ENCODE measurements around the gene GP1BB. TPM values are rescaled to one million over a fixed set of nuclear protein-coding genes. Genes with fewer than 3 reads are reported as not detected.

GP1BB gene
- total and polyA plus RNA-seq, 2 donors (not counting 3 experiments of a cell fraction or from before 2014, with no cell fraction given): 1.7 to 6.2 TPM

GRCh38 chr22:19707347-19708290, 15.7 kb upstream of the GP1BB start:
- TF ChIP-seq JUN (IDR thresholded peaks at IDR 0.05; ENCODE audit: borderline replicate concordance, insufficient read depth, insufficient read length, low read depth) (no peak), EZH2 (IDR thresholded peaks at IDR 0.05; ENCODE audit: borderline replicate concordance, low read depth, low read length, severe bottlenecking) (no peak), GATA2 (IDR thresholded peaks at IDR 0.05; ENCODE audit: insufficient read depth, insufficient read length, low read depth, low read length) (no peak), POLR2AphosphoS5 (IDR thresholded peaks at IDR 0.05; ENCODE audit: insufficient read depth, low read depth, low read length) (no peak), FOS (IDR thresholded peaks at IDR 0.05; ENCODE audit: borderline replicate concordance, insufficient read depth, low read length) (no peak), MAX (IDR thresholded peaks at IDR 0.05; ENCODE audit: insufficient read depth, insufficient read length) (no peak), MYC (IDR thresholded peaks at IDR 0.05; ENCODE audit: low read depth, low read length) (no peak), CTCF (IDR thresholded peaks at IDR 0.05; ENCODE audit: extremely low read depth in 1 of 2, insufficient read depth in 1 of 2, low read depth in 1 of 2, low read length in 2 of 2) (no peak), POLR2A (IDR thresholded peaks at IDR 0.05; ENCODE audit: low read depth, low read length) (no peak)
- intact Hi-C loops (cut with micrococcal nuclease): no loop called here
- peaks cover 0 to 2% of the 10 kb centered on the region in 2 experiments for H3K27me3 ChIP-seq (ENCODE audit: control insufficient read depth in 2 of 2, insufficient read depth in 2 of 2, low read length in 2 of 2)
- H3K4me2 ChIP-seq (ENCODE audit: insufficient read depth, low read length): no peak overlapping the region
- DNase-seq (ENCODE audit: low read depth, low spot score) (no peak), FAIRE-seq (no peak)
- no peak overlapping the region for H3K9ac ChIP-seq (replicated peaks; ENCODE audit: extremely low read depth, insufficient read depth, low read length)
- no peaks in the 10 kb centered on the region for H3K4me1 ChIP-seq (ENCODE audit: control insufficient read depth, extremely low read depth, insufficient read depth, low read length)
- BruUV-seq (replicated peaks): no TSS peak
- no peaks in the 10 kb centered on the region for H3K36me3 ChIP-seq (ENCODE audit: control insufficient read depth in 2 of 2, extremely low read depth in 1 of 2, insufficient read depth in 2 of 2, low read length in 2 of 2)
- ChIA-PET CTCF (interaction anchor here (1.1 kb wide), 1 partner anchor 23 kb away, joined by 4 read pairs; no protein-coding TSS in a partner anchor), POLR2A (no interaction called here)
- no peaks in the 10 kb centered on the region for H4K20me1 ChIP-seq (replicated peaks; ENCODE audit: control insufficient read depth, extremely low read depth, insufficient read depth, low read length)
- no peak overlapping the region for H2AFZ ChIP-seq (ENCODE audit: low read depth, low read length)
- no peak overlapping the region for H3K4me3 ChIP-seq (replicated peaks in 1 of 3; ENCODE audit: insufficient read depth in 1 of 3, low read depth in 1 of 3, low read length in 3 of 3)
- dilution Hi-C loops (cut with MboI; ENCODE audit: extremely low pct_ligation_motif_present, low sequenced_read_pairs): no loop called here
- H3K79me2 ChIP-seq (ENCODE audit: control insufficient read depth, insufficient read depth, low read length): no peaks in the 10 kb centered on the region
- H3K9me3 ChIP-seq (replicated peaks; ENCODE audit: control insufficient read depth, insufficient read depth, low read length): no peaks in the 10 kb centered on the region
- H3K27ac ChIP-seq (ENCODE audit: insufficient read depth, low read depth, low read length): no peak overlapping the region
- H3K9me1 ChIP-seq (replicated peaks; ENCODE audit: control insufficient read depth, extremely low read depth, insufficient read depth, low read length): no peaks in the 10 kb centered on the region

Measured in endothelial cell of umbilical vein (primary cell).